ENCODE results near the gene ECE1.

The ECE1 gene

GRCh38 chr1:21225065-21225464 lies 65.2 kb downstream of the ECE1 start:
- ChIA-PET CTCF (interaction anchor here (1.2 to 4.7 kb wide), 4 partner anchors 9 to 146 kb away, joined by 3 to 22 read pairs (median 4); no protein-coding TSS in a partner anchor), POLR2A (no interaction called here)
- H3K4me3 ChIP-seq (ENCODE audit: low read depth, low read length), result no peak overlapping the region
- no peak for DNase-seq (ENCODE audit: low read depth, low spot score)
- no peak for TF ChIP-seq CTCF (IDR thresholded peaks at IDR 0.05; ENCODE audit: insufficient read depth, low read length, missing control alignments)

GRCh38 chr1:21220815-21221214 lies 69.4 kb downstream of the ECE1 start:
- no peak overlapping the region for H3K4me3 ChIP-seq (ENCODE audit: low read depth, low read length)
- DNase-seq (ENCODE audit: low read depth, low spot score), result no peak
- CTCF ChIA-PET, result interaction anchor here (1.1 to 2.4 kb wide), 3 partner anchors 11 to 524 kb away, joined by 3 to 15 read pairs (median 3); no protein-coding TSS in a partner anchor
- POLR2A ChIA-PET, result no interaction called here
- TF ChIP-seq CTCF (IDR thresholded peaks at IDR 0.05; ENCODE audit: insufficient read depth, low read length, missing control alignments), result no peak

GRCh38 chr1:21219674-21220073 lies 70.6 kb downstream of the ECE1 start:
- CTCF ChIA-PET, result interaction anchor here (2.4 kb wide), 1 partner anchor 12 kb away, joined by 15 read pairs; no protein-coding TSS in a partner anchor
- TF ChIP-seq CTCF (IDR thresholded peaks at IDR 0.05; ENCODE audit: insufficient read depth, low read length, missing control alignments), result no peak
- DNase-seq (ENCODE audit: low read depth, low spot score), result no peak
- POLR2A ChIA-PET, result no interaction called here
- H3K4me3 ChIP-seq (ENCODE audit: low read depth, low read length), result no peak overlapping the region

- CTCF ChIA-PET, result interaction anchor here (0.6 to 7.2 kb wide), 25 partner anchors 8 to 529 kb away, joined by 3 to 71 read pairs (median 5); no protein-coding TSS in a partner anchor
- POLR2A ChIA-PET, result interaction anchor here (1.0 kb wide), 1 partner anchor 150 kb away, joined by 8 read pairs; no protein-coding TSS in a partner anchor
- TF ChIP-seq CTCF (IDR thresholded peaks at IDR 0.05; ENCODE audit: insufficient read depth, low read length, missing control alignments), result peak; percentile 46
- no peak overlapping the region for H3K4me3 ChIP-seq (ENCODE audit: low read depth, low read length)
- DNase-seq (ENCODE audit: low read depth, low spot score), result no peak
Measured at GRCh38 chr1:21217812-21218596, 72.3 kb downstream of the ECE1 start.

- POLR2A ChIA-PET, result no interaction called here
- TF ChIP-seq CTCF (IDR thresholded peaks at IDR 0.05; ENCODE audit: insufficient read depth, low read length, missing control alignments), result peak; percentile 72
- DNase-seq (ENCODE audit: low read depth, low spot score), result no peak
- CTCF ChIA-PET, result interaction anchor here (0.6 to 7.2 kb wide), 27 partner anchors 7 to 528 kb away, joined by 3 to 71 read pairs (median 5); no protein-coding TSS in a partner anchor
- H3K4me3 ChIP-seq (ENCODE audit: low read depth, low read length), result no peak overlapping the region
Measured at GRCh38 chr1:21216835-21217811, 73.1 kb downstream of the ECE1 start.
